GM12878 (cell line): ENCODE data around the gene ZACN. TPM values are rescaled to one million over a fixed set of nuclear protein-coding genes. Genes with fewer than 3 reads are reported as not detected.

Experiments used
- EGR1 ChIP-seq, 2 experiments: IDR thresholded peaks; 1 replicate in 1 of 2; 2 replicates in 1 of 2; pipeline ENCODE4 v1.6.1; 2011 to 2012; ENCODE audit warnings: low read depth in 2 of 2, low read length in 2 of 2, borderline replicate concordance in 1 of 2, mild to moderate bottlenecking in 1 of 2, moderate library complexity in 1 of 2
- ESRRA ChIP-seq: IDR thresholded peaks from 2 replicates; pipeline ENCODE4 v1.6.1; 2012; ENCODE audit warnings: mild to moderate bottlenecking, low read length, improper control_type of control experiment
- ETV6 ChIP-seq, 2 experiments: fragments of 450-650 bp in 1 of 2; IDR thresholded peaks in 1 of 2; conservative IDR thresholded peaks in 1 of 2; 2 replicates each; pipeline ENCODE4 v1.6.1; 2014; ENCODE audit warnings: antibody characterized with exemption in 1 of 2, borderline replicate concordance in 1 of 2, low read depth in 1 of 2, mild to moderate bottlenecking in 1 of 2, moderate library complexity in 1 of 2
- LARP7 ChIP-seq: fragments of 450-650 bp; IDR thresholded peaks from 2 replicates; pipeline ENCODE4 v1.6.1; 2017; ENCODE audit warnings: mild to moderate bottlenecking
- MYB ChIP-seq: fragments of 150-350 bp; IDR thresholded peaks from 2 replicates; pipeline ENCODE4 v1.6.1; 2014; ENCODE audit warnings: mild to moderate bottlenecking, low read depth, low read length, borderline replicate concordance
- NBN ChIP-seq: fragments of 450-650 bp; IDR thresholded peaks from 2 replicates; pipeline ENCODE4 v1.6.1; 2016
- NFIC ChIP-seq: IDR thresholded peaks from 2 replicates; pipeline ENCODE4 v1.6.1; 2012; ENCODE audit warnings: low read depth, mild to moderate bottlenecking, inconsistent platforms, low read length, moderate library complexity
- NFYB ChIP-seq: IDR thresholded peaks from 2 replicates; pipeline ENCODE4 v1.6.1; 2011; ENCODE audit warnings: low read depth, mild to moderate bottlenecking, low read length, improper control_type of control experiment, moderate library complexity; ENCODE audit not compliant: insufficient read depth
- NR2F1 ChIP-seq: fragments of 450-650 bp; conservative IDR thresholded peaks from 2 replicates; pipeline ENCODE4 v1.6.1; 2017; ENCODE audit warnings: mild to moderate bottlenecking
- NRF1 ChIP-seq: conservative IDR thresholded peaks from 2 replicates; pipeline ENCODE4 v1.6.1; 2011; ENCODE audit warnings: mild to moderate bottlenecking, low read depth, low read length, improper control_type of control experiment
- PML ChIP-seq: IDR thresholded peaks from 2 replicates; pipeline ENCODE4 v1.6.1; 2012; ENCODE audit warnings: low read length, inconsistent platforms
- POLR2AphosphoS2 ChIP-seq: IDR thresholded peaks from 2 replicates; pipeline ENCODE4 v1.6.1; 2011; ENCODE audit warnings: low read depth, mild to moderate bottlenecking, low read length, improper control_type of control experiment, moderate library complexity
- POU2F2 ChIP-seq: IDR thresholded peaks from 3 replicates; pipeline ENCODE4 v1.6.1; 2011; ENCODE audit warnings: low read depth, mild to moderate bottlenecking, low read length, borderline replicate concordance
- RCOR1 ChIP-seq: conservative IDR thresholded peaks from 2 replicates; pipeline ENCODE4 v1.6.1; 2012; ENCODE audit warnings: low read depth, low read length, improper control_type of control experiment
- SMARCA5 ChIP-seq: fragments of 450-650 bp; IDR thresholded peaks from 2 replicates; pipeline ENCODE4 v1.6.1; 2017; ENCODE audit warnings: mild to moderate bottlenecking
- SMC3 ChIP-seq: IDR thresholded peaks from 2 replicates; pipeline ENCODE4 v1.6.1; 2011; ENCODE audit warnings: low read length, improper control_type of control experiment, borderline replicate concordance
- SUZ12 ChIP-seq: fragments of 200-600 bp; sonication (generic); IDR thresholded peaks from one replicate; pipeline ENCODE4 v1.6.1; 2018; ENCODE audit warnings: antibody characterized with exemption, mild to moderate bottlenecking; ENCODE audit not compliant: unreplicated experiment
- ZNF384 ChIP-seq: IDR thresholded peaks from 2 replicates; pipeline ENCODE4 v1.6.1; 2012; ENCODE audit warnings: low read depth, mild to moderate bottlenecking, low read length, improper control_type of control experiment, borderline replicate concordance
- ZNF622 ChIP-seq: fragments of 450-650 bp; IDR thresholded peaks from 2 replicates; pipeline ENCODE4 v1.6.1; 2017; ENCODE audit warnings: mild to moderate bottlenecking, inconsistent platforms
- polyA plus RNA-seq, 11 experiments: library from polyadenylated mRNA; depleted of rRNA in 4 of 11; unstranded in 6 of 11; stranded (reverse) in 5 of 11; fragments of >200 nt; fragmentation: Nextera tagmentation in 4 of 11; fragmentation: Illumina TruSeq in 1 of 11; extraction: Ambion mirVana in 4 of 11; extraction: Trizol in 1 of 11; gene quantifications; 1 replicate in 1 of 11; 2 replicates in 10 of 11; pipeline versions ENCODE4 v1.2.1 to v1.2.3, GENCODE V29; 2011 to 2016; ENCODE audit warnings: inconsistent platforms in 2 of 11, missing spikeins in 2 of 11, low read depth in 1 of 11
- total RNA-seq, 4 experiments: library from RNA; depleted of rRNA in 3 of 4; stranded (reverse); fragments of >200 nt in 3 of 4; fragmentation: Illumina TruSeq in 1 of 4; extraction: Trizol in 1 of 4; gene quantifications; 2 replicates each; pipeline versions ENCODE4 v1.2.1 to v1.2.3, GENCODE V29; 2013 to 2021
- TF ChIP-seq, protein P1 (sequence below), 3 experiments: IDR thresholded peaks in 2 of 3; conservative IDR thresholded peaks in 1 of 3; 2 replicates each; pipeline ENCODE4 v1.5.1; 2011; ENCODE audit warnings: low read depth in 3 of 3, low read length in 3 of 3, mild to moderate bottlenecking in 3 of 3, control low read depth in 2 of 3, moderate library complexity in 2 of 3, inconsistent platforms in 1 of 3, mixed read lengths in 1 of 3; ENCODE audit not compliant: control insufficient read depth in 2 of 3, insufficient read depth in 1 of 3; ENCODE audit errors: extremely low read depth in 1 of 3
- TF ChIP-seq, protein P2 (sequence below): fragments of 450-650 bp; IDR thresholded peaks from 2 replicates; pipeline ENCODE4 v1.6.1; 2017; ENCODE audit warnings: mild to moderate bottlenecking, moderate library complexity
- TF ChIP-seq, protein P3 (sequence below): IDR thresholded peaks from 2 replicates; pipeline ENCODE4 v1.6.1; 2011; ENCODE audit warnings: borderline replicate concordance, low read depth, mild to moderate bottlenecking, moderate library complexity, low read length; ENCODE audit not compliant: insufficient read depth, poor library complexity, severe bottlenecking

ZACN gene
- total and polyA plus RNA-seq, 10 of the 15 experiments (the other 5 are each of a cell fraction or from before 2014, with no cell fraction given): 0.06 to 11.3 (median 0.47) TPM; not detected in 2

DNA sequence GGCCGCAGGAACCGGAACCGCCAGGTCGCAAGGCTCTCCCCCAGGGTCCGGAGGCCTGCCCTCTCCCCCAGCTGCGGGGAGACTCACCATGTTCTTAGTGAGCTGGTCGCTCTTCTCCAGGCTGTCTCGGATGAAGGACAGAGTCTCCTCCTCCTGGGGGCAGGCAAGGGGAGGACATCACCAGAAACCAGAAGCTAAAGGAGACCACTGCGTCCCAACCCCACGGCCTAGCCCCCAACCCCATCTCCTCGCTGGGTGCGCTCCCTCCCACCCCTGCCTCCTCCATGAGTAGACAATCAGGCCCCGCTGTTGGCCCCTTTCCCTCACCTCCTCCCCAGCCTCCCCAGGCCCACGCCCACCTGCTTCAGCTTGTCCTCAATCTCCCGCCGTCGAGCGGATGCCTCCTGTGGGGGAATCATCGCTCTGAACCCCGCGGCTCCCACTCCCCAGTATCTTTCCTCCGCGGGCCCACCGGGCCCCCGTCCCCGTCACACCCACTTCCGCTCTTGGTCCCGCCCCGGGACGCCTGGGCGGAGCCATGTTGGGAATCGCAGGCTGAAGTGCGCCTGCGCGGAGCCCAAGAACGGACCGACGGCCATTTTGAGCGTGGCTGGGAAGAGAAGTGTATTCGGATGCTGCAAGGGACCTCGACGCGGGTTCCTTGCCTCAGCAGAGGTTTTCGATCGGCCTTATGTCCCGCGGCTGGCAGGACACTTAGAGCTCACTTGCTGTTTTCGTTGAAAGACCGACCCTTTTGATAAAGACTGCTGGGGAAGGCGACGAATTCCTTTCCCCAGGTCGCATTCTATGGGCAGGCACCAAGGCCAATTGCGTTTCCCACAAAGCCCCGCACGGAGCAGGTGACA, 24.5 kb downstream of the ZACN start, which contains the start of gene EXOC7 (continued):
- TF ChIP-seq, protein P1, sequence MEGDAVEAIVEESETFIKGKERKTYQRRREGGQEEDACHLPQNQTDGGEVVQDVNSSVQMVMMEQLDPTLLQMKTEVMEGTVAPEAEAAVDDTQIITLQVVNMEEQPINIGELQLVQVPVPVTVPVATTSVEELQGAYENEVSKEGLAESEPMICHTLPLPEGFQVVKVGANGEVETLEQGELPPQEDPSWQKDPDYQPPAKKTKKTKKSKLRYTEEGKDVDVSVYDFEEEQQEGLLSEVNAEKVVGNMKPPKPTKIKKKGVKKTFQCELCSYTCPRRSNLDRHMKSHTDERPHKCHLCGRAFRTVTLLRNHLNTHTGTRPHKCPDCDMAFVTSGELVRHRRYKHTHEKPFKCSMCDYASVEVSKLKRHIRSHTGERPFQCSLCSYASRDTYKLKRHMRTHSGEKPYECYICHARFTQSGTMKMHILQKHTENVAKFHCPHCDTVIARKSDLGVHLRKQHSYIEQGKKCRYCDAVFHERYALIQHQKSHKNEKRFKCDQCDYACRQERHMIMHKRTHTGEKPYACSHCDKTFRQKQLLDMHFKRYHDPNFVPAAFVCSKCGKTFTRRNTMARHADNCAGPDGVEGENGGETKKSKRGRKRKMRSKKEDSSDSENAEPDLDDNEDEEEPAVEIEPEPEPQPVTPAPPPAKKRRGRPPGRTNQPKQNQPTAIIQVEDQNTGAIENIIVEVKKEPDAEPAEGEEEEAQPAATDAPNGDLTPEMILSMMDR (IDR thresholded peaks at IDR 0.05 in 2 of 3, conservative IDR thresholded peaks at IDR 0.05 in 1 of 3; ENCODE audit: control insufficient read depth in 2 of 3, extremely low read depth in 1 of 3, insufficient read depth in 1 of 3, low read depth in 3 of 3, low read length in 3 of 3): no peak
- TF ChIP-seq POU2F2: peak; percentile 78; the same call in 2 of the 3 replicates
- TF ChIP-seq EGR1 (IDR thresholded peaks at IDR 0.05; ENCODE audit: borderline replicate concordance in 1 of 2, low read depth in 2 of 2, low read length in 2 of 2): peak in 1 of 2 experiments; percentile 50; a peak in 1 of 3 replicates
- no peak for TF ChIP-seq ZNF384
- no peak for TF ChIP-seq LARP7
- TF ChIP-seq MYB: no peak
- no peak for TF ChIP-seq NFIC
- TF ChIP-seq, protein P2, sequence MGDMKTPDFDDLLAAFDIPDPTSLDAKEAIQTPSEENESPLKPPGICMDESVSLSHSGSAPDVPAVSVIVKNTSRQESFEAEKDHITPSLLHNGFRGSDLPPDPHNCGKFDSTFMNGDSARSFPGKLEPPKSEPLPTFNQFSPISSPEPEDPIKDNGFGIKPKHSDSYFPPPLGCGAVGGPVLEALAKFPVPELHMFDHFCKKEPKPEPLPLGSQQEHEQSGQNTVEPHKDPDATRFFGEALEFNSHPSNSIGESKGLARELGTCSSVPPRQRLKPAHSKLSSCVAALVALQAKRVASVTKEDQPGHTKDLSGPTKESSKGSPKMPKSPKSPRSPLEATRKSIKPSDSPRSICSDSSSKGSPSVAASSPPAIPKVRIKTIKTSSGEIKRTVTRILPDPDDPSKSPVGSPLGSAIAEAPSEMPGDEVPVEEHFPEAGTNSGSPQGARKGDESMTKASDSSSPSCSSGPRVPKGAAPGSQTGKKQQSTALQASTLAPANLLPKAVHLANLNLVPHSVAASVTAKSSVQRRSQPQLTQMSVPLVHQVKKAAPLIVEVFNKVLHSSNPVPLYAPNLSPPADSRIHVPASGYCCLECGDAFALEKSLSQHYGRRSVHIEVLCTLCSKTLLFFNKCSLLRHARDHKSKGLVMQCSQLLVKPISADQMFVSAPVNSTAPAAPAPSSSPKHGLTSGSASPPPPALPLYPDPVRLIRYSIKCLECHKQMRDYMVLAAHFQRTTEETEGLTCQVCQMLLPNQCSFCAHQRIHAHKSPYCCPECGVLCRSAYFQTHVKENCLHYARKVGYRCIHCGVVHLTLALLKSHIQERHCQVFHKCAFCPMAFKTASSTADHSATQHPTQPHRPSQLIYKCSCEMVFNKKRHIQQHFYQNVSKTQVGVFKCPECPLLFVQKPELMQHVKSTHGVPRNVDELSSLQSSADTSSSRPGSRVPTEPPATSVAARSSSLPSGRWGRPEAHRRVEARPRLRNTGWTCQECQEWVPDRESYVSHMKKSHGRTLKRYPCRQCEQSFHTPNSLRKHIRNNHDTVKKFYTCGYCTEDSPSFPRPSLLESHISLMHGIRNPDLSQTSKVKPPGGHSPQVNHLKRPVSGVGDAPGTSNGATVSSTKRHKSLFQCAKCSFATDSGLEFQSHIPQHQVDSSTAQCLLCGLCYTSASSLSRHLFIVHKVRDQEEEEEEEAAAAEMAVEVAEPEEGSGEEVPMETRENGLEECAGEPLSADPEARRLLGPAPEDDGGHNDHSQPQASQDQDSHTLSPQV: peak; percentile 95
- TF ChIP-seq, protein P3, sequence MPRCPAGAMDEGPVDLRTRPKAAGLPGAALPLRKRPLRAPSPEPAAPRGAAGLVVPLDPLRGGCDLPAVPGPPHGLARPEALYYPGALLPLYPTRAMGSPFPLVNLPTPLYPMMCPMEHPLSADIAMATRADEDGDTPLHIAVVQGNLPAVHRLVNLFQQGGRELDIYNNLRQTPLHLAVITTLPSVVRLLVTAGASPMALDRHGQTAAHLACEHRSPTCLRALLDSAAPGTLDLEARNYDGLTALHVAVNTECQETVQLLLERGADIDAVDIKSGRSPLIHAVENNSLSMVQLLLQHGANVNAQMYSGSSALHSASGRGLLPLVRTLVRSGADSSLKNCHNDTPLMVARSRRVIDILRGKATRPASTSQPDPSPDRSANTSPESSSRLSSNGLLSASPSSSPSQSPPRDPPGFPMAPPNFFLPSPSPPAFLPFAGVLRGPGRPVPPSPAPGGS: peak; percentile 33
- TF ChIP-seq NRF1: peak; percentile 43; the same call in 1 of the 2 replicates
- TF ChIP-seq NR2F1: no peak
- no peak for TF ChIP-seq SUZ12
- TF ChIP-seq SMC3: no peak
- TF ChIP-seq ZNF622: no peak
- TF ChIP-seq PML: peak; percentile 42; the same call in 1 of the 2 replicates
- TF ChIP-seq SMARCA5: 0 out of 2 replicates have a peak, but pooled peaks have one; percentile 37
- no peak for TF ChIP-seq RCOR1
- peak; percentile 65; the same call in 1 of the 2 replicates for TF ChIP-seq POLR2AphosphoS2
- TF ChIP-seq ESRRA: no peak
- TF ChIP-seq ETV6 (conservative IDR thresholded peaks at IDR 0.05 in 1 of 2, IDR thresholded peaks at IDR 0.05 in 1 of 2; ENCODE audit: borderline replicate concordance in 1 of 2, low read depth in 1 of 2): no peak
- TF ChIP-seq NBN: 0 out of 2 replicates have a peak, but pooled peaks have one; percentile 70
- no peak for TF ChIP-seq NFYB
